Colonic mucosa (tissue), 4 donors: Measurements from ENCODE around the gene TRIB2. TPM values are rescaled to one million over a fixed set of nuclear protein-coding genes. Genes with fewer than 3 reads are reported as not detected.

ENCODE experiments used
- DNase-seq: peaks from one replicate; pipeline ENCODE4 v3.0.0-alpha.2; 2020
- H3K27ac ChIP-seq: fragments of 200-600 bp; one replicate; pipeline ENCODE4 v1.8.0; 2021
- H3K27me3 ChIP-seq: fragments of 200-600 bp; one replicate; pipeline ENCODE4 v1.8.0; 2021
- H3K36me3 ChIP-seq: fragments of 200-600 bp; one replicate; pipeline ENCODE4 v1.8.0; 2021
- H3K4me1 ChIP-seq: fragments of 200-600 bp; one replicate; pipeline ENCODE4 v1.8.0; 2021; ENCODE audit warnings: mild to moderate bottlenecking
- H3K4me3 ChIP-seq: fragments of 200-600 bp; one replicate; pipeline ENCODE4 v1.8.0; 2021
- H3K9ac ChIP-seq, 2 donors: one replicate each; pipeline ENCODE4 v1.7.0; 2013; ENCODE audit warnings: control low read depth in 2 of 2, low read depth in 2 of 2, low read length in 2 of 2
- H3K9me3 ChIP-seq: fragments of 200-600 bp; one replicate; pipeline ENCODE4 v1.8.0; 2021
- CTCF ChIP-seq: fragments of 200-600 bp; IDR thresholded peaks from one replicate; pipeline ENCODE4 v1.8.0; 2022; ENCODE audit warnings: antibody characterized with exemption, mild to moderate bottlenecking
- intact Hi-C: fragments of 100-400 bp; cut with DNase I; formaldehyde crosslinking; loops from one replicate; pipeline ENCODE4 v1.14.1; 2022
- total RNA-seq, 2 donors: library from RNA; stranded (reverse); fragmentation: NEBNext Ultra II Directional in 1 of 2; extraction: Animal tissue kit (Norgen Biotek cat#: 25700) in 1 of 2; gene quantifications; one replicate each; pipeline ENCODE4 v1.2.1, GENCODE V29; 2021
- donor health status: healthy.
- donor health status: DM: no; HTN: no; CAD: no.
- donor health status: DM: no; HTN: no; CAD: no.

TRIB2 gene
- total RNA-seq, 2 donors from 2014 or later = 3.7 to 10.5 TPM

GRCh38 chr2:12767996-12768624 lies 51.4 kb downstream of the TRIB2 start:
- Histone ChIP-seq H3K27me3 (no peaks in the 10 kb centered on the region), H3K36me3 (no peaks in the 10 kb centered on the region), H3K9ac (no peak overlapping the region), H3K4me1 (no peaks in the 10 kb centered on the region), H3K4me3 (no peak overlapping the region), H3K27ac (no peak overlapping the region), H3K9me3 (no peaks in the 10 kb centered on the region)
- DNase-seq = no peak
- no peak for TF ChIP-seq CTCF
- intact Hi-C loops = no loop called here

GRCh38 chr2:12769492-12770105 lies 52.9 kb downstream of the TRIB2 start:
- intact Hi-C loops = no loop called here
- Histone ChIP-seq H3K27me3 (no peaks in the 10 kb centered on the region), H3K4me3 (no peak overlapping the region), H3K9ac (no peak overlapping the region), H3K27ac (no peak overlapping the region), H3K9me3 (no peaks in the 10 kb centered on the region), H3K4me1 (no peaks in the 10 kb centered on the region), H3K36me3 (no peaks in the 10 kb centered on the region)
- DNase-seq = no peak
- TF ChIP-seq CTCF = no peak

- TF ChIP-seq CTCF = no peak
- H3K27ac ChIP-seq = no peak overlapping the region
- intact Hi-C loops = no loop called here
- H3K9ac ChIP-seq = no peak overlapping the region
- no peaks in the 10 kb centered on the region for H3K9me3 ChIP-seq
- H3K4me3 ChIP-seq = no peak overlapping the region
- H3K27me3 ChIP-seq = no peaks in the 10 kb centered on the region
- no peak for DNase-seq
- no peaks in the 10 kb centered on the region for H3K4me1 ChIP-seq
- H3K36me3 ChIP-seq = no peaks in the 10 kb centered on the region
Observed at GRCh38 chr2:12770300-12770968, 53.7 kb downstream of the TRIB2 start.

- H3K4me3 ChIP-seq = no peak overlapping the region
- intact Hi-C loops = no loop called here
Observed at GRCh38 chr2:12771154-12771553, 54.4 kb downstream of the TRIB2 start.

More at GRCh38 chr2:12771154-12771553, 54.4 kb downstream of the TRIB2 start:
- H3K9me3 ChIP-seq = no peaks in the 10 kb centered on the region
- H3K36me3 ChIP-seq = no peaks in the 10 kb centered on the region
- TF ChIP-seq CTCF = no peak
- no peaks in the 10 kb centered on the region for H3K27me3 ChIP-seq
- no peaks in the 10 kb centered on the region for H3K4me1 ChIP-seq
- H3K27ac ChIP-seq = no peak overlapping the region
- no peak overlapping the region for H3K9ac ChIP-seq
- DNase-seq = no peak
